Inferior parietal cortex (tissue), 1 donor: ENCODE data around the gene JCHAIN.
"Not testable (repeated sequence)": the region's sequence is repeated elsewhere in the genome, so short reads cannot be mapped to it uniquely, and the experiment has no call there.

Experiments used
- DNase-seq: peaks from one replicate; pipeline ENCODE4 v3.0.0-alpha.2; 2016; ENCODE audit errors: extremely low spot score

The JCHAIN gene

GRCh38 chr4:70688795-70689231 lies 22.5 kb upstream of the JCHAIN start:
- DNase-seq = no peak

GRCh38 chr4:70687821-70688794 lies 21.8 kb upstream of the JCHAIN start, which contains the start of gene UTP3:
Gene UTP3 (plus strand): TSS chr4:70688532. CDS start chr4:70688678, 146 bp downstream.
- DNase-seq = peak; percentile 100

- no peak for DNase-seq
Observed at GRCh38 chr4:70687392-70687791, 21.1 kb upstream of the JCHAIN start.

- DNase-seq = not testable (repeated sequence)
Observed at GRCh38 chr4:70682142-70682541, 15.8 kb upstream of the JCHAIN start.

GRCh38 chr4:70681704-70682103 lies 15.4 kb upstream of the JCHAIN start:
- no peak for DNase-seq

- DNase-seq = no peak
Observed at GRCh38 chr4:70680934-70681333, 14.6 kb upstream of the JCHAIN start.

- DNase-seq = no peak
Observed at GRCh38 chr4:70678383-70678999, 12.2 kb upstream of the JCHAIN start.

GRCh38 chr4:70676554-70677090 lies 10.3 kb upstream of the JCHAIN start:
- DNase-seq = no peak

GRCh38 chr4:70674731-70675130 lies 8.4 kb upstream of the JCHAIN start:
- no peak for DNase-seq

GRCh38 chr4:70674191-70674590 lies 7.9 kb upstream of the JCHAIN start:
- DNase-seq = no peak

- DNase-seq = no peak
Observed at GRCh38 chr4:70671091-70671490, 4.8 kb upstream of the JCHAIN start.

GRCh38 chr4:70670332-70671014 lies 4.2 kb upstream of the JCHAIN start:
- no peak for DNase-seq

GRCh38 chr4:70667740-70668535 lies 1.6 kb upstream of the JCHAIN start:
- no peak for DNase-seq

GRCh38 chr4:70661309-70661922 lies 4.9 kb downstream of the JCHAIN start:
- not testable (repeated sequence) for DNase-seq

GRCh38 chr4:70660106-70660505 lies 6.2 kb downstream of the JCHAIN start:
- no peak for DNase-seq

GRCh38 chr4:70658418-70658817 lies 7.9 kb downstream of the JCHAIN start:
- no peak for DNase-seq

GRCh38 chr4:70657326-70657725 lies 9.0 kb downstream of the JCHAIN start:
- no peak for DNase-seq

GRCh38 chr4:70654605-70655011 lies 11.7 kb downstream of the JCHAIN start:
- DNase-seq = no peak

GRCh38 chr4:70651864-70652506 lies 14.3 kb downstream of the JCHAIN start:
- DNase-seq = peak; percentile 64

GRCh38 chr4:70650741-70651140 lies 15.6 kb downstream of the JCHAIN start:
- DNase-seq = not testable (repeated sequence)
